Activated CD4-positive, alpha-beta T cell treated with anti-CD3 and anti-CD28 coated beads, Interleukin-2, amount 50 U/mL, for 48 hours (primary cell): ENCODE measurements around the gene ZNF57.
A peak's percentile ranks its signal among the peaks of the same experiment; 100 is the strongest.
"Not testable (repeated sequence)": the region's sequence is repeated elsewhere in the genome, so short reads cannot be mapped to it uniquely, and the experiment has no call there.

Experiments used
- DNase-seq, 2 experiments: peaks; one replicate each; pipeline ENCODE4 v3.0.0-alpha.2; 2020

Gene ZNF57

GRCh38 chr19:2902590-2903218, 2.0 kb downstream of the ZNF57 start:
- no peak for DNase-seq

- DNase-seq: not testable (repeated sequence)
These were observed 2.6 kb downstream of the ZNF57 start for GRCh38 chr19:2903326-2903725.

- no peak for DNase-seq
These were observed 5.3 kb downstream of the ZNF57 start for GRCh38 chr19:2905918-2906519.

- no peak for DNase-seq
These were observed 6.0 kb downstream of the ZNF57 start for GRCh38 chr19:2906631-2907195.

GRCh38 chr19:2912306-2912705, 11.6 kb downstream of the ZNF57 start:
- DNase-seq: peak in 1 of 2 experiments; percentile 31

- DNase-seq: no peak
These were observed 16.8 kb downstream of the ZNF57 start for GRCh38 chr19:2917275-2918184.

GRCh38 chr19:2922987-2923386, 22.3 kb downstream of the ZNF57 start:
- DNase-seq: no peak

GRCh38 chr19:2923510-2923909, 22.8 kb downstream of the ZNF57 start:
- no peak for DNase-seq

- no peak for DNase-seq
These were observed 25.8 kb downstream of the ZNF57 start for GRCh38 chr19:2926341-2927031.

- no peak for DNase-seq
These were observed 26.3 kb downstream of the ZNF57 start for GRCh38 chr19:2927032-2927430.

GRCh38 chr19:2933490-2933910, 32.8 kb downstream of the ZNF57 start:
- no peak for DNase-seq

GRCh38 chr19:2935863-2936262, 35.1 kb downstream of the ZNF57 start:
- not testable (repeated sequence) for DNase-seq

GRCh38 chr19:2942928-2943640, 42.4 kb downstream of the ZNF57 start:
- DNase-seq: no peak

- no peak for DNase-seq
These were observed 43.7 kb downstream of the ZNF57 start for GRCh38 chr19:2944403-2944774.

- DNase-seq: peak; percentile 99 to 100
These were observed 44.2 kb downstream of the ZNF57 start, which contains the start of gene ZNF77 for GRCh38 chr19:2944775-2945574. Gene ZNF77 (minus strand): TSS chr19:2944971. CDS start chr19:2944840, 131 bp downstream.

- DNase-seq: no peak
These were observed 45.0 kb downstream of the ZNF57 start for GRCh38 chr19:2945575-2946184.

GRCh38 chr19:2949939-2950285, 49.2 kb downstream of the ZNF57 start:
- DNase-seq: no peak

GRCh38 chr19:2950286-2951124, 49.8 kb downstream of the ZNF57 start:
- DNase-seq: peak; percentile 100

- DNase-seq: no peak
These were observed 52.3 kb downstream of the ZNF57 start for GRCh38 chr19:2952953-2953481.

- DNase-seq: no peak
These were observed 56.4 kb downstream of the ZNF57 start for GRCh38 chr19:2957160-2957559.
